MM.1S (cell line): ENCODE results near the gene FBP2.

Experiments used
- DNase-seq: peaks from one replicate; pipeline ENCODE4 v3.0.0-alpha.2; 2015
- H2AFZ ChIP-seq: fragments of 300-600 bp; sonication (generic); 2 replicates; pipeline ENCODE4 v1.6.0; 2016; ENCODE audit warnings: antibody characterized with exemption, low read length
- H3F3A ChIP-seq: fragments of 300-600 bp; sonication (generic); 2 replicates; pipeline ENCODE4 v1.6.1; 2016; ENCODE audit warnings: mild to moderate bottlenecking, antibody characterized with exemption, low read length, moderate library complexity, mixed read lengths; ENCODE audit not compliant: insufficient read depth
- H3K27ac ChIP-seq: fragments of 300-600 bp; sonication (generic); 2 replicates; pipeline ENCODE4 v1.5.1; 2016; ENCODE audit warnings: mild to moderate bottlenecking, low read length
- H3K27me3 ChIP-seq: fragments of 300-600 bp; sonication (generic); replicated peaks from 2 replicates; pipeline ENCODE4 v1.6.0; 2016; ENCODE audit warnings: low read length; ENCODE audit not compliant: insufficient read depth
- H3K36me3 ChIP-seq: fragments of 300-600 bp; sonication (generic); replicated peaks from 2 replicates; pipeline ENCODE4 v1.6.1; 2016; ENCODE audit warnings: mild to moderate bottlenecking, low read length, mixed read lengths; ENCODE audit not compliant: insufficient read depth
- H3K4me1 ChIP-seq: fragments of 300-600 bp; sonication (generic); 2 replicates; pipeline ENCODE4 v1.6.1; 2016; ENCODE audit warnings: low read length, mixed read lengths
- H3K4me2 ChIP-seq: fragments of 300-600 bp; sonication (generic); 2 replicates; pipeline ENCODE4 v1.6.0; 2016; ENCODE audit warnings: low read depth, low read length
- H3K4me3 ChIP-seq: fragments of 300-600 bp; sonication (generic); 2 replicates; pipeline ENCODE4 v1.5.1; 2016; ENCODE audit warnings: low read length, mixed read lengths
- H3K79me2 ChIP-seq: fragments of 300-600 bp; sonication (generic); 2 replicates; pipeline ENCODE4 v1.6.1; 2016; ENCODE audit warnings: mixed run types, low read length, mixed read lengths
- H3K9ac ChIP-seq: fragments of 300-600 bp; sonication (generic); 2 replicates; pipeline ENCODE4 v1.6.1; 2016; ENCODE audit warnings: low read length, mixed read lengths
- H3K9me2 ChIP-seq: fragments of 300-600 bp; sonication (generic); replicated peaks from 2 replicates; pipeline ENCODE4 v1.6.1; 2016; ENCODE audit warnings: mild to moderate bottlenecking, low read length, mixed read lengths; ENCODE audit not compliant: insufficient read depth
- H3K9me3 ChIP-seq: fragments of 300-600 bp; sonication (generic); replicated peaks from 2 replicates; pipeline ENCODE4 v1.6.1; 2016; ENCODE audit warnings: mild to moderate bottlenecking, low read length, mixed read lengths; ENCODE audit not compliant: insufficient read depth
- H4K20me1 ChIP-seq: fragments of 300-600 bp; sonication (generic); 2 replicates; pipeline ENCODE4 v1.6.1; 2016; ENCODE audit warnings: mild to moderate bottlenecking, low read length, moderate library complexity, mixed read lengths; ENCODE audit not compliant: insufficient read depth
- CTCF ChIP-seq: fragments of 300-600 bp; sonication (generic); IDR thresholded peaks from 2 replicates; pipeline ENCODE4 v1.5.1; 2016; ENCODE audit warnings: antibody characterized with exemption, low read length, mixed read lengths
- EZH2 ChIP-seq: fragments of 300-600 bp; sonication (generic); optimal IDR thresholded peaks from 2 replicates; pipeline ENCODE3; 2017; ENCODE audit warnings: low read depth, mild to moderate bottlenecking, antibody characterized with exemption, low read length, mixed read lengths
- EZH2phosphoT487 ChIP-seq: fragments of 300-600 bp; sonication (generic); IDR thresholded peaks from 2 replicates; pipeline ENCODE4 v1.6.1; 2018; ENCODE audit warnings: antibody characterized with exemption, low read length

Gene FBP2

GRCh38 chr9:94533601-94534000, 60.0 kb downstream of the FBP2 start:
- Histone ChIP-seq H3K27ac (no peak overlapping the region), H3F3A (no peaks in the 10 kb centered on the region), H3K27me3 (no peaks in the 10 kb centered on the region), H3K4me3 (no peak overlapping the region), H3K4me2 (no peak overlapping the region), H3K79me2 (no peaks in the 10 kb centered on the region), H3K4me1 (no peaks in the 10 kb centered on the region), H2AFZ (no peak overlapping the region), H3K9ac (no peak overlapping the region), H3K9me2 (no peaks in the 10 kb centered on the region), H4K20me1 (no peaks in the 10 kb centered on the region), H3K36me3 (no peaks in the 10 kb centered on the region), H3K9me3 (no peaks in the 10 kb centered on the region)
- DNase-seq: no peak
- TF ChIP-seq EZH2: no peak
- no peak for TF ChIP-seq EZH2phosphoT487
- no peak for TF ChIP-seq CTCF

GRCh38 chr9:94533155-94533554, 60.5 kb downstream of the FBP2 start:
- Histone ChIP-seq H3F3A (no peaks in the 10 kb centered on the region), H3K4me2 (no peak overlapping the region), H3K79me2 (no peaks in the 10 kb centered on the region), H3K27ac (no peak overlapping the region), H3K36me3 (no peaks in the 10 kb centered on the region), H3K9me2 (no peaks in the 10 kb centered on the region), H3K27me3 (no peaks in the 10 kb centered on the region), H3K9me3 (no peaks in the 10 kb centered on the region), H3K4me1 (no peaks in the 10 kb centered on the region), H4K20me1 (no peaks in the 10 kb centered on the region), H3K4me3 (no peak overlapping the region), H2AFZ (no peak overlapping the region), H3K9ac (no peak overlapping the region)
- TF ChIP-seq CTCF (no peak), EZH2 (no peak), EZH2phosphoT487 (no peak)
- no peak for DNase-seq

- DNase-seq: no peak
- H3F3A ChIP-seq: no peaks in the 10 kb centered on the region
These were observed 64.7 kb downstream of the FBP2 start for GRCh38 chr9:94528886-94529285.

More at GRCh38 chr9:94528886-94529285, 64.7 kb downstream of the FBP2 start:
- Histone ChIP-seq H3K27me3 (no peaks in the 10 kb centered on the region), H3K4me2 (no peak overlapping the region), H2AFZ (no peak overlapping the region), H3K4me1 (no peaks in the 10 kb centered on the region), H3K36me3 (no peaks in the 10 kb centered on the region), H3K9ac (no peak overlapping the region), H3K9me3 (no peaks in the 10 kb centered on the region), H3K79me2 (no peaks in the 10 kb centered on the region), H3K27ac (no peak overlapping the region), H4K20me1 (no peaks in the 10 kb centered on the region), H3K9me2 (no peaks in the 10 kb centered on the region), H3K4me3 (no peak overlapping the region)
- no peak for TF ChIP-seq EZH2
- no peak for TF ChIP-seq EZH2phosphoT487
- TF ChIP-seq CTCF: no peak
